Measurements from ENCODE around the gene HES1. TPM values are rescaled to one million over a fixed set of nuclear protein-coding genes. Genes with fewer than 3 reads are reported as not detected.

The HES1 gene
- total and polyA plus RNA-seq, 10 of the 15 experiments (the other 5 are each of a cell fraction or from before 2014, with no cell fraction given): 0.46 to 5.3 (median 2.3) TPM

DNA sequence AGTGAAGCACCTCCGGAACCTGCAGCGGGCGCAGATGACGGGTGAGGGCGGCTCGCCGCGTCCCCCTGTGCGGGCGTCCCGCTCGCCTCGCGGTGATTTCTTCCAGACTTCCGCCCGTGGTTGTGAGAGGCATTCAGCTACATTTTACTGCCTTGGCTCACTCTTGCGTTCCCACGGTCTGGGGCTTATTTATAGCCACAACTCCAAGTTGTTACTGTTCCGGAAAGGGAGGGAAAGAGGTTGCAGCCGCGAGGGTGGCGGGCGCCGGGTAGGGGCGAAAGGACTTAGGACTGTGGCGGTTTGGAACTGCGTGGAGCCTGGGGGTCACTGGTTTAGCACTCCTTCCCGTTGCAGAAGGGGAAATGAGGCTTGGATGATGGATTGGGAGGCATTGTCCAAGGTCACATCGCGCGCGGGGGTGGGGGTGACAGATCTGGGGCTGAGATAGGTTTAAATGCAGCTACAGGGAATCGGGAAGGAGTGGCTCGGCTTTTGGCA is 1.1 kb downstream of the HES1 start (continued):
- TF ChIP-seq NBN (IDR thresholded peaks at IDR 0.05) (no peak), EED (IDR thresholded peaks at IDR 0.05; ENCODE audit: low read depth) (peak; percentile 2; the same call in 1 of the 2 replicates), YBX1 (IDR thresholded peaks at IDR 0.05) (no peak)

DNA sequence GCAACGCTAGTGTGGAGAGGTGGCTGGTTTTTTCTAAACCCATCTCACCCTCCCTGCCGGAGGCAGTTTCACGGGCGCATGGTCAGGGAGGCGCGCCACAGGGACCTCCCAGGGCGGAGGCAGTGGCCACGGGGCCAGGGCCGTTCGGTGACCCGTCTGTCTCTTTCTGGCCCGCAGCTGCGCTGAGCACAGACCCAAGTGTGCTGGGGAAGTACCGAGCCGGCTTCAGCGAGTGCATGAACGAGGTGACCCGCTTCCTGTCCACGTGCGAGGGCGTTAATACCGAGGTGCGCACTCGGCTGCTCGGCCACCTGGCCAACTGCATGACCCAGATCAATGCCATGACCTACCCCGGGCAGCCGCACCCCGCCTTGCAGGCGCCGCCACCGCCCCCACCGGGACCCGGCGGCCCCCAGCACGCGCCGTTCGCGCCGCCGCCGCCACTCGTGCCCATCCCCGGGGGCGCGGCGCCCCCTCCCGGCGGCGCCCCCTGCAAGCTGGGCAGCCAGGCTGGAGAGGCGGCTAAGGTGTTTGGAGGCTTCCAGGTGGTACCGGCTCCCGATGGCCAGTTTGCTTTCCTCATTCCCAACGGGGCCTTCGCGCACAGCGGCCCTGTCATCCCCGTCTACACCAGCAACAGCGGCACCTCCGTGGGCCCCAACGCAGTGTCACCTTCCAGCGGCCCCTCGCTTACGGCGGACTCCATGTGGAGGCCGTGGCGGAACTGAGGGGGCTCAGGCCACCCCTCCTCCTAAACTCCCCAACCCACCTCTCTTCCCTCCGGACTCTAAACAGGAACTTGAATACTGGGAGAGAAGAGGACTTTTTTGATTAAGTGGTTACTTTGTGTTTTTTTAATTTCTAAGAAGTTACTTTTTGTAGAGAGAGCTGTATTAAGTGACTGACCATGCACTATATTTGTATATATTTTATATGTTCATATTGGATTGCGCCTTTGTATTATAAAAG is 1.8 kb downstream of the HES1 start:
- Histone ChIP-seq H3K9me3 (replicated peaks; ENCODE audit: control insufficient read depth, insufficient read depth, low read length) (peaks cover 2% of the 10 kb centered on the region; the same call in 2 of the 3 replicates), H3K4me3 (peak overlapping the region; percentile 82), H4K20me1 (ENCODE audit: control insufficient read depth, insufficient read depth) (no peaks in the 10 kb centered on the region), H3K27ac (ENCODE audit: control insufficient read depth, insufficient read depth) (peak overlapping the region; percentile 13; the same call in 1 of the 2 replicates), H3K79me2 (ENCODE audit: control insufficient read depth, insufficient read depth, low read length) (no peaks in the 10 kb centered on the region), H3K9ac (ENCODE audit: control insufficient read depth, insufficient read depth, low read length) (peak overlapping the region; percentile 42), H3K4me1 (ENCODE audit: control insufficient read depth, insufficient read depth, low read length) (peaks cover 21% of the 10 kb centered on the region), H3K36me3 (ENCODE audit: control insufficient read depth in 2 of 2, insufficient read depth in 2 of 2, low read length in 1 of 2) (no peaks in the 10 kb centered on the region), H3K4me2 (ENCODE audit: control insufficient read depth, insufficient read depth) (peak overlapping the region; percentile 87), H2AFZ (ENCODE audit: control insufficient read depth, low read depth, low read length) (peak overlapping the region; percentile 6; the same call in 1 of the 2 replicates), H3K27me3 (replicated peaks in 1 of 2; ENCODE audit: control insufficient read depth in 2 of 2, insufficient read depth in 2 of 2, low read length in 1 of 2) (peaks cover 3% of the 10 kb centered on the region in 2 experiments; a peak in 3 of 4 replicates)
- SMC1A ChIA-PET (ENCODE audit: uncharacterized antibody, unreplicated experiment): interaction anchor here (0.6 to 4.2 kb wide), 10 partner anchors 9 to 357 kb away, joined by 3 to 18 read pairs (median 4); no protein-coding TSS in a partner anchor
- CTCF ChIA-PET: interaction anchor here (0.7 to 2.0 kb wide), 8 partner anchors 10 to 472 kb away, joined by 3 to 9 read pairs (median 4); no protein-coding TSS in a partner anchor
- WGBS (ENCODE audit: insufficient coverage, insufficient replicate concordance, low lambda C conversion rate, missing lambda C conversion rate): 17% methylated on average over 62 of the region's 69 CpGs
- ATAC-seq: peak; percentile 71
- FAIRE-seq: no peak
- intact Hi-C loops (cut with micrococcal nuclease; ENCODE audit: unreplicated experiment) (loop anchor here (1.0 to 5.0 kb wide), 5 partner anchors 135 to 470 kb away; no protein-coding TSS in a partner anchor), in situ Hi-C loops (cut with MboI) (loop anchor here (5.0 to 10.0 kb wide), 2 partner anchors 170 to 353 kb away; no protein-coding TSS in a partner anchor)
- no peak for DNase-seq (ENCODE audit: low read depth, low spot score)
- no TSS peak for BruUV-seq (replicated peaks)
- RAD21 ChIA-PET (ENCODE audit: unreplicated experiment): interaction anchor here (0.9 to 1.4 kb wide), 6 partner anchors 37 to 358 kb away, joined by 3 to 5 read pairs (median 4); no protein-coding TSS in a partner anchor
- POLR2A ChIA-PET: no interaction called here
- TF ChIP-seq ASH2L (IDR thresholded peaks at IDR 0.05; ENCODE audit: borderline replicate concordance, low read depth): no peak
- peak; percentile 63 for TF ChIP-seq LARP7 (IDR thresholded peaks at IDR 0.05)
- peak; percentile 76; the same call in 1 of the 2 replicates for TF ChIP-seq GATAD2B (conservative IDR thresholded peaks at IDR 0.05; ENCODE audit: low read depth)
- 0 out of 4 replicates have a peak, but pooled peaks of 1 of the 2 experiments have one; percentile 18 for TF ChIP-seq EP300 (IDR thresholded peaks at IDR 0.05; ENCODE audit: borderline replicate concordance in 1 of 2, control insufficient read depth in 1 of 2, low read depth in 2 of 2, low read length in 2 of 2)
- TF ChIP-seq, protein P1, sequence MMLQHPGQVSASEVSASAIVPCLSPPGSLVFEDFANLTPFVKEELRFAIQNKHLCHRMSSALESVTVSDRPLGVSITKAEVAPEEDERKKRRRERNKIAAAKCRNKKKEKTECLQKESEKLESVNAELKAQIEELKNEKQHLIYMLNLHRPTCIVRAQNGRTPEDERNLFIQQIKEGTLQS (IDR thresholded peaks at IDR 0.05; ENCODE audit: borderline replicate concordance, extremely low read depth, low read depth, low read length): no peak
- TF ChIP-seq, protein P2, sequence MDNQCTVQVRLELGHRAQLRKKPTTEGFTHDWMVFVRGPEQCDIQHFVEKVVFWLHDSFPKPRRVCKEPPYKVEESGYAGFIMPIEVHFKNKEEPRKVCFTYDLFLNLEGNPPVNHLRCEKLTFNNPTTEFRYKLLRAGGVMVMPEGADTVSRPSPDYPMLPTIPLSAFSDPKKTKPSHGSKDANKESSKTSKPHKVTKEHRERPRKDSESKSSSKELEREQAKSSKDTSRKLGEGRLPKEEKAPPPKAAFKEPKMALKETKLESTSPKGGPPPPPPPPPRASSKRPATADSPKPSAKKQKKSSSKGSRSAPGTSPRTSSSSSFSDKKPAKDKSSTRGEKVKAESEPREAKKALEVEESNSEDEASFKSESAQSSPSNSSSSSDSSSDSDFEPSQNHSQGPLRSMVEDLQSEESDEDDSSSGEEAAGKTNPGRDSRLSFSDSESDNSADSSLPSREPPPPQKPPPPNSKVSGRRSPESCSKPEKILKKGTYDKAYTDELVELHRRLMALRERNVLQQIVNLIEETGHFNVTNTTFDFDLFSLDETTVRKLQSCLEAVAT (IDR thresholded peaks at IDR 0.05): no peak
- no peak for TF ChIP-seq NFIC (IDR thresholded peaks at IDR 0.05; ENCODE audit: low read depth, low read length)
- no peak for TF ChIP-seq CBX5 (IDR thresholded peaks at IDR 0.05; ENCODE audit: low read depth)
- TF ChIP-seq RAD21 (IDR thresholded peaks at IDR 0.05; ENCODE audit: insufficient read depth, low read depth, low read length): peak; percentile 80
- TF ChIP-seq CEBPB (IDR thresholded peaks at IDR 0.05; ENCODE audit: borderline replicate concordance in 1 of 2, low read depth in 2 of 2, low read length in 2 of 2): no peak
- TF ChIP-seq, protein P3, sequence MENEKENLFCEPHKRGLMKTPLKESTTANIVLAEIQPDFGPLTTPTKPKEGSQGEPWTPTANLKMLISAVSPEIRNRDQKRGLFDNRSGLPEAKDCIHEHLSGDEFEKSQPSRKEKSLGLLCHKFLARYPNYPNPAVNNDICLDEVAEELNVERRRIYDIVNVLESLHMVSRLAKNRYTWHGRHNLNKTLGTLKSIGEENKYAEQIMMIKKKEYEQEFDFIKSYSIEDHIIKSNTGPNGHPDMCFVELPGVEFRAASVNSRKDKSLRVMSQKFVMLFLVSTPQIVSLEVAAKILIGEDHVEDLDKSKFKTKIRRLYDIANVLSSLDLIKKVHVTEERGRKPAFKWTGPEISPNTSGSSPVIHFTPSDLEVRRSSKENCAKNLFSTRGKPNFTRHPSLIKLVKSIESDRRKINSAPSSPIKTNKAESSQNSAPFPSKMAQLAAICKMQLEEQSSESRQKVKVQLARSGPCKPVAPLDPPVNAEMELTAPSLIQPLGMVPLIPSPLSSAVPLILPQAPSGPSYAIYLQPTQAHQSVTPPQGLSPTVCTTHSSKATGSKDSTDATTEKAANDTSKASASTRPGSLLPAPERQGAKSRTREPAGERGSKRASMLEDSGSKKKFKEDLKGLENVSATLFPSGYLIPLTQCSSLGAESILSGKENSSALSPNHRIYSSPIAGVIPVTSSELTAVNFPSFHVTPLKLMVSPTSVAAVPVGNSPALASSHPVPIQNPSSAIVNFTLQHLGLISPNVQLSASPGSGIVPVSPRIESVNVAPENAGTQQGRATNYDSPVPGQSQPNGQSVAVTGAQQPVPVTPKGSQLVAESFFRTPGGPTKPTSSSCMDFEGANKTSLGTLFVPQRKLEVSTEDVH (IDR thresholded peaks at IDR 0.05; ENCODE audit: low read depth, partially characterized antibody): no peak
- TF ChIP-seq ZNF217 (IDR thresholded peaks at IDR 0.05): 0 out of 2 replicates have a peak, but pooled peaks have one; percentile 43

All from GM12878 (cell line).